ENCODE measurements around the gene SMPX. TPM values are rescaled to one million over a fixed set of nuclear protein-coding genes. Genes with fewer than 3 reads are reported as not detected.

SMPX gene
- total RNA-seq, 4 donors from 2014 or later, result not detected

GRCh38 chrX:21717802-21718201 lies 40.1 kb downstream of the SMPX start:
- no peak for TF ChIP-seq CTCF (IDR thresholded peaks at IDR 0.05)
- TF ChIP-seq POLR2A (IDR thresholded peaks at IDR 0.05), result no peak
- Histone ChIP-seq H3K4me3 (no peak overlapping the region), H3K36me3 (no peaks in the 10 kb centered on the region), H3K4me1 (no peaks in the 10 kb centered on the region), H3K27ac (no peak overlapping the region), H3K27me3 (no peaks in the 10 kb centered on the region), H3K9me3 (no peaks in the 10 kb centered on the region)
- no peak for DNase-seq

- no peak for DNase-seq
- no peak overlapping the region for H3K4me3 ChIP-seq
- no peaks in the 10 kb centered on the region for H3K27me3 ChIP-seq
- H3K4me1 ChIP-seq, result no peaks in the 10 kb centered on the region
- H3K36me3 ChIP-seq, result no peaks in the 10 kb centered on the region
- H3K9me3 ChIP-seq, result no peaks in the 10 kb centered on the region
- H3K27ac ChIP-seq, result no peak overlapping the region
- no peak for TF ChIP-seq POLR2A (IDR thresholded peaks at IDR 0.05)
- TF ChIP-seq CTCF (IDR thresholded peaks at IDR 0.05), result no peak
Observed at GRCh38 chrX:21715825-21716224, 42.1 kb downstream of the SMPX start.

- H3K9me3 ChIP-seq, result no peaks in the 10 kb centered on the region
- no peak overlapping the region for H3K27ac ChIP-seq
- DNase-seq, result no peak
- TF ChIP-seq CTCF (IDR thresholded peaks at IDR 0.05) (no peak), POLR2A (IDR thresholded peaks at IDR 0.05) (no peak)
- no peaks in the 10 kb centered on the region for H3K4me1 ChIP-seq
- no peaks in the 10 kb centered on the region for H3K36me3 ChIP-seq
- H3K4me3 ChIP-seq, result no peak overlapping the region
- H3K27me3 ChIP-seq, result no peaks in the 10 kb centered on the region
Observed at GRCh38 chrX:21715337-21715736, 42.6 kb downstream of the SMPX start.

- Histone ChIP-seq H3K36me3 (no peaks in the 10 kb centered on the region), H3K4me1 (no peaks in the 10 kb centered on the region), H3K9me3 (no peaks in the 10 kb centered on the region), H3K27ac (no peak overlapping the region), H3K27me3 (no peaks in the 10 kb centered on the region), H3K4me3 (no peak overlapping the region)
- DNase-seq, result no peak
- TF ChIP-seq CTCF (IDR thresholded peaks at IDR 0.05) (no peak), POLR2A (IDR thresholded peaks at IDR 0.05) (no peak)
Observed at GRCh38 chrX:21711848-21712197, 46.1 kb downstream of the SMPX start.

GRCh38 chrX:21711129-21711847 lies 46.6 kb downstream of the SMPX start:
- Histone ChIP-seq H3K4me1 (no peaks in the 10 kb centered on the region), H3K27ac (no peak overlapping the region), H3K9me3 (no peaks in the 10 kb centered on the region), H3K27me3 (no peaks in the 10 kb centered on the region), H3K4me3 (no peak overlapping the region), H3K36me3 (no peaks in the 10 kb centered on the region)
- no peak for TF ChIP-seq CTCF (IDR thresholded peaks at IDR 0.05)
- no peak for TF ChIP-seq POLR2A (IDR thresholded peaks at IDR 0.05)
- no peak for DNase-seq

GRCh38 chrX:21708116-21708515 lies 49.8 kb downstream of the SMPX start:
- H3K27me3 ChIP-seq, result no peaks in the 10 kb centered on the region
- DNase-seq, result no peak
- H3K4me3 ChIP-seq, result no peak overlapping the region
- no peaks in the 10 kb centered on the region for H3K36me3 ChIP-seq
- no peak overlapping the region for H3K27ac ChIP-seq
- no peak for TF ChIP-seq CTCF (IDR thresholded peaks at IDR 0.05)
- no peak for TF ChIP-seq POLR2A (IDR thresholded peaks at IDR 0.05)
- H3K9me3 ChIP-seq, result no peaks in the 10 kb centered on the region
- no peaks in the 10 kb centered on the region for H3K4me1 ChIP-seq
